ENCODE measurements around the gene MNT.

GRCh38 chr17:2427910-2428309, 27.1 kb upstream of the MNT start:
- TF ChIP-seq PHF8 (IDR thresholded peaks at IDR 0.05; ENCODE audit: borderline replicate concordance, low read depth) (no peak), GATA3 (IDR thresholded peaks at IDR 0.05; ENCODE audit: borderline replicate concordance) (no peak), HOXB13 (CRISPR knock-in tag; IDR thresholded peaks at IDR 0.05; ENCODE audit: low read depth) (no peak), HMGXB4 (CRISPR knock-in tag; IDR thresholded peaks at IDR 0.05; ENCODE audit: borderline replicate concordance) (no peak), CTCF (IDR thresholded peaks at IDR 0.05) (no peak), POLR2AphosphoS2 (conservative IDR thresholded peaks at IDR 0.05; ENCODE audit: low read length) (no peak), NR3C1 (IDR thresholded peaks at IDR 0.05) (no peak), MAX (IDR thresholded peaks at IDR 0.05) (no peak), SREBF2 (IDR thresholded peaks at IDR 0.05) (no peak), HOXA7 (CRISPR knock-in tag; IDR thresholded peaks at IDR 0.05) (no peak), TFCP2L1 (CRISPR knock-in tag; IDR thresholded peaks at IDR 0.05) (no peak)
